CD4-positive, alpha-beta T cell (primary cell): Measurements from ENCODE around the gene MRNIP. TPM values are rescaled to one million over a fixed set of nuclear protein-coding genes. Genes with fewer than 3 reads are reported as not detected.

Experiments
- ATAC-seq: fragments of 200-7000 bp; cut with Tn5 transposase; one replicate; pipeline ENCODE4 v1.10.0; 2022; ENCODE audit warnings: mild to moderate bottlenecking; ENCODE audit not compliant: poor library complexity
- CTCF ChIA-PET: fragments of 350-600 bp; sonication (Branson Sonifier 250); formaldehyde crosslinking; loops from one replicate; lab custom pipeline; 2021; ENCODE audit warnings: antibody characterized with exemption, inconsistent platforms; lab: Charles Lee
- POLR2A ChIA-PET: fragments of 350-600 bp; sonication (Branson Sonifier 250); formaldehyde crosslinking; loops from one replicate; lab custom pipeline; 2021; ENCODE audit warnings: antibody characterized with exemption, inconsistent platforms; lab: Charles Lee
- DNase-seq, 14 experiments: peaks; one replicate each; pipeline ENCODE4 v3.0.0-alpha.2; 2013 to 2020; ENCODE audit warnings: mixed read lengths in 2 of 14
- H3K27ac ChIP-seq, 2 donors: one replicate each; pipeline versions ENCODE4 v1.5.1 to v1.7.0; 2013; ENCODE audit warnings: low read length in 2 of 2, low read depth in 1 of 2, mild to moderate bottlenecking in 1 of 2
- H3K27me3 ChIP-seq, 2 experiments: 1 replicate in 1 of 2; 2 replicates in 1 of 2; pipeline versions ENCODE4 v1.6.1 to v1.7.0; 2013; ENCODE audit warnings: low read length in 2 of 2, control low read depth in 1 of 2, mild to moderate bottlenecking in 1 of 2, moderate library complexity in 1 of 2; ENCODE audit not compliant: insufficient read depth in 2 of 2, control insufficient read depth in 1 of 2
- H3K36me3 ChIP-seq: one replicate; pipeline ENCODE4 v1.6.1; 2013; ENCODE audit warnings: low read length, control low read depth; ENCODE audit not compliant: insufficient read depth
- H3K4me1 ChIP-seq: one replicate; pipeline ENCODE4 v1.6.1; 2013; ENCODE audit warnings: low read length, control low read depth; ENCODE audit not compliant: insufficient read depth
- H3K4me3 ChIP-seq: one replicate; pipeline ENCODE4 v1.5.1; 2013; ENCODE audit warnings: mild to moderate bottlenecking, low read length, moderate library complexity
- H3K9me3 ChIP-seq, 2 experiments: 1 replicate in 1 of 2; 2 replicates in 1 of 2; pipeline versions ENCODE4 v1.6.1 to v1.7.0; 2013; ENCODE audit warnings: low read length in 2 of 2, mild to moderate bottlenecking in 2 of 2, control low read depth in 1 of 2, moderate library complexity in 1 of 2; ENCODE audit not compliant: control insufficient read depth in 1 of 2, insufficient read depth in 1 of 2
- H3K27ac Mint-ChIP-seq: one replicate; pipeline ENCODE4 v1.8.0; 2020; ENCODE audit warnings: mixed read lengths
- H3K27me3 Mint-ChIP-seq: one replicate; pipeline ENCODE4 v1.8.0; 2021; ENCODE audit warnings: mixed read lengths
- H3K36me3 Mint-ChIP-seq: one replicate; pipeline ENCODE4 v1.8.0; 2021; ENCODE audit warnings: low read depth, mixed read lengths
- H3K4me1 Mint-ChIP-seq: one replicate; pipeline ENCODE4 v1.8.0; 2021; ENCODE audit warnings: low read depth, mixed read lengths
- H3K4me3 Mint-ChIP-seq: one replicate; pipeline ENCODE4 v1.8.0; 2020; ENCODE audit warnings: mild to moderate bottlenecking, mixed read lengths
- H3K9me3 Mint-ChIP-seq: one replicate; pipeline ENCODE4 v1.8.0; 2020; ENCODE audit warnings: mixed read lengths
- intact Hi-C, 2 experiments: fragments of 100-400 bp; cut with DNase I in 1 of 2; cut with micrococcal nuclease in 1 of 2; formaldehyde crosslinking; loops; one replicate each; pipeline versions ENCODE4 v1.15.1 to v1.9.0; 2023 to 2025; cut with DNase I, micrococcal nuclease
- total RNA-seq, 174 experiments: library from RNA in 2 of 174; stranded (reverse) in 2 of 174; gene quantifications; one replicate each; pipeline ENCODE4 v1.2.3 and lab custom pipeline; 2021 to 2026
- TF ChIP-seq, protein P1 (sequence below): fragments of 200-600 bp; IDR thresholded peaks from one replicate; pipeline ENCODE4 v1.8.0; 2022; ENCODE audit warnings: antibody characterized with exemption, mild to moderate bottlenecking

The MRNIP gene
- total RNA-seq, 2 experiments from 2014 or later, result 31.8 to 32.8 TPM

- peak overlapping the region; percentile 36 for H3K27ac Mint-ChIP-seq
- H3K4me1 Mint-ChIP-seq, result peaks cover 17% of the 10 kb centered on the region
- Histone ChIP-seq H3K27me3 (no peaks in the 10 kb centered on the region), H3K36me3 (peaks cover 20% of the 10 kb centered on the region), H3K9me3 (peaks cover 0 to 8% of the 10 kb centered on the region in 2 experiments), H3K27ac (no peak overlapping the region), H3K4me1 (peaks cover 22% of the 10 kb centered on the region), H3K4me3 (no peak overlapping the region)
- DNase-seq, result no peak
- H3K4me3 Mint-ChIP-seq, result peak overlapping the region; percentile 87
- no peak for ATAC-seq
- H3K27me3 Mint-ChIP-seq, result no peaks in the 10 kb centered on the region
- TF ChIP-seq, protein P1, sequence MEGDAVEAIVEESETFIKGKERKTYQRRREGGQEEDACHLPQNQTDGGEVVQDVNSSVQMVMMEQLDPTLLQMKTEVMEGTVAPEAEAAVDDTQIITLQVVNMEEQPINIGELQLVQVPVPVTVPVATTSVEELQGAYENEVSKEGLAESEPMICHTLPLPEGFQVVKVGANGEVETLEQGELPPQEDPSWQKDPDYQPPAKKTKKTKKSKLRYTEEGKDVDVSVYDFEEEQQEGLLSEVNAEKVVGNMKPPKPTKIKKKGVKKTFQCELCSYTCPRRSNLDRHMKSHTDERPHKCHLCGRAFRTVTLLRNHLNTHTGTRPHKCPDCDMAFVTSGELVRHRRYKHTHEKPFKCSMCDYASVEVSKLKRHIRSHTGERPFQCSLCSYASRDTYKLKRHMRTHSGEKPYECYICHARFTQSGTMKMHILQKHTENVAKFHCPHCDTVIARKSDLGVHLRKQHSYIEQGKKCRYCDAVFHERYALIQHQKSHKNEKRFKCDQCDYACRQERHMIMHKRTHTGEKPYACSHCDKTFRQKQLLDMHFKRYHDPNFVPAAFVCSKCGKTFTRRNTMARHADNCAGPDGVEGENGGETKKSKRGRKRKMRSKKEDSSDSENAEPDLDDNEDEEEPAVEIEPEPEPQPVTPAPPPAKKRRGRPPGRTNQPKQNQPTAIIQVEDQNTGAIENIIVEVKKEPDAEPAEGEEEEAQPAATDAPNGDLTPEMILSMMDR, result no peak
- ChIA-PET CTCF (no interaction called here), POLR2A (no interaction called here)
- H3K9me3 Mint-ChIP-seq, result no peaks in the 10 kb centered on the region
- intact Hi-C loops, result no loop called here
- H3K36me3 Mint-ChIP-seq, result peaks cover 29% of the 10 kb centered on the region
Measured at GRCh38 chr5:179860301-179860700, 1.7 kb upstream of the MRNIP start.

DNA sequence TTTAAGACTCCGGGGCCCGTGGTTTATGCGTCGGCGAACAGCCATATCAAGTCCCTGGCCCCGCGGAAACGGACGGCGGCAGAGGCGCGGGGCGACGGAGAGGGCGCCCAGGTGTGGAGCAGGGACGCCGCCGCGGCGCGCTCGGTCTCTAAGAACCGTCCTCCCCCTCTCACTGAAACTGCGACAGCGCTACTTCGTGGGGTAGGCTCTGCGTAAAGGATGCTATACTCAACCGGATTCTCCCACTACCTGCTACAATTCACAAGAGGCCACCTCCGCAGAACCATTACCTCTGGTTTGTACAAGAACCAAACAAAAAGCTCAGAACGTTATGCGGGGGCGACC, 404 bp downstream of the MRNIP start:
- peaks cover 17% of the 10 kb centered on the region for H3K4me1 Mint-ChIP-seq
- Histone ChIP-seq H3K9me3 (peaks cover 0 to 8% of the 10 kb centered on the region in 2 experiments), H3K4me1 (peaks cover 22% of the 10 kb centered on the region), H3K36me3 (peaks cover 3% of the 10 kb centered on the region), H3K27me3 (no peaks in the 10 kb centered on the region), H3K27ac (peak overlapping the region; percentile 34 to 61), H3K4me3 (peak overlapping the region; percentile 74)
- H3K4me3 Mint-ChIP-seq, result peak overlapping the region; percentile 96
- H3K27me3 Mint-ChIP-seq, result no peaks in the 10 kb centered on the region
- peaks cover 17% of the 10 kb centered on the region for H3K36me3 Mint-ChIP-seq
- peak; percentile 17 to 79 (median 45) for DNase-seq
- intact Hi-C loops, result loop anchor here (1.0 to 10.0 kb wide), 5 partner anchors 36 to 303 kb away; partner anchors contain the start of genes SQSTM1 (in 2 of the 2), MGAT4B (in 1 of the 2), RUFY1 (in 1 of the 2) and TBC1D9B (in 1 of the 2)
- TF ChIP-seq, protein P1, result no peak
- no peaks in the 10 kb centered on the region for H3K9me3 Mint-ChIP-seq
- H3K27ac Mint-ChIP-seq, result peak overlapping the region; percentile 94
- CTCF ChIA-PET, result interaction anchor here (0.7 to 1.0 kb wide), 2 partner anchors 126 to 158 kb away, joined by 3 read pairs; partner anchors contain the start of gene MAML1
- peak; percentile 65 for ATAC-seq
- POLR2A ChIA-PET, result interaction anchor here (0.8 to 1.6 kb wide), 6 partner anchors 8 to 235 kb away, joined by 3 to 14 read pairs (median 4); partner anchors contain the start of genes HNRNPH1 and SQSTM1

GRCh38 chr5:179854356-179854755, 4.3 kb downstream of the MRNIP start:
- no peak overlapping the region for H3K4me3 Mint-ChIP-seq
- intact Hi-C loops, result loop anchor here (10.0 kb wide), 2 partner anchors 50 to 300 kb away; partner anchors contain the start of genes MGAT4B (in 1 of the 2) and RUFY1 (in 1 of the 2)
- no peak overlapping the region for H3K27ac Mint-ChIP-seq
- peaks cover 24% of the 10 kb centered on the region for H3K36me3 Mint-ChIP-seq
- ChIA-PET CTCF (no interaction called here), POLR2A (no interaction called here)
- no peaks in the 10 kb centered on the region for H3K9me3 Mint-ChIP-seq
- DNase-seq (no peak), ATAC-seq (no peak)
- Histone ChIP-seq H3K4me1 (peaks cover 19% of the 10 kb centered on the region), H3K9me3 (no peaks in the 10 kb centered on the region), H3K4me3 (no peak overlapping the region), H3K27me3 (no peaks in the 10 kb centered on the region), H3K36me3 (peaks cover 35% of the 10 kb centered on the region), H3K27ac (no peak overlapping the region)
- peaks cover 17% of the 10 kb centered on the region for H3K4me1 Mint-ChIP-seq
- TF ChIP-seq, protein P1, result no peak
- H3K27me3 Mint-ChIP-seq, result no peaks in the 10 kb centered on the region
